Measurements from ENCODE around the gene IGFBP7.

DNA sequence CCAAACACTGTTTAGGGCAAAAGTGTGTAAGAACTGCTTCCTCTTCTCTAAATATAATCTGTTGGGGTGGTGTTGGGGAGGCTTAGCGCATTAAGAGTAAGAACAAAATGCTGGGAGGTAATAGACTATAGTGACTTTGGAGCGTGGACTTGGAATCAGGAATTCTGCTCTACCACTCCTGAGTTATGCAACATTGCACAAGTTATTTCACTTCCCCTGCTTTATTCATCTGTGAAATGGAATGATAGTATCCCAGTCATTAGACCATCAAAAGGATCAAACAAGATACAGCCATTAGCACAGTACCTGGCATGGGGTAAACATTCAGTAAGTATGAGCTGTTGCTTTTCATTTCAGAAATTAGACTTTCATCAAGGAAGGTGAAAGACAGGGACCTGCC is 58.7 kb downstream of the IGFBP7 start:
- TF ChIP-seq YY1 (IDR thresholded peaks at IDR 0.05; ENCODE audit: insufficient read depth, insufficient read length), result no peak
- TF ChIP-seq SUZ12 (IDR thresholded peaks at IDR 0.05; ENCODE audit: extremely low read depth, insufficient read depth, insufficient read length), result no peak
